ENCODE results near the gene ICAM1.
"Not testable (repeated sequence)": the region's sequence is repeated elsewhere in the genome, so short reads cannot be mapped to it uniquely, and the experiment has no call there.

GRCh38 chr19:10282043-10282442, 11.1 kb downstream of the ICAM1 start:
- TF ChIP-seq ZFX (IDR thresholded peaks at IDR 0.05); CTCF (conservative IDR thresholded peaks at IDR 0.05): not testable (repeated sequence)
